Liver (tissue), 9 donors: ENCODE data around the gene BCL2. TPM values are rescaled to one million over a fixed set of nuclear protein-coding genes. Genes with fewer than 3 reads are reported as not detected.

Experiments
- DNase-seq: peaks from one replicate; pipeline ENCODE4 v3.0.0-alpha.2; 2017; ENCODE audit warnings: low spot score
- H3K27ac ChIP-seq, 2 donors: one replicate each; pipeline ENCODE4 v1.7.0; 2013; ENCODE audit warnings: inconsistent platforms in 2 of 2, low read length in 2 of 2, control low read depth in 1 of 2, low read depth in 1 of 2, mild to moderate bottlenecking in 1 of 2
- H3K27me3 ChIP-seq, 4 donors: one replicate each; pipeline versions ENCODE4 v1.6.1 to v1.7.0; 2013; ENCODE audit warnings: low read length in 3 of 4, inconsistent platforms in 1 of 4, mild to moderate bottlenecking in 1 of 4, moderate library complexity in 1 of 4; ENCODE audit not compliant: control insufficient read depth in 4 of 4, insufficient read depth in 4 of 4
- H3K36me3 ChIP-seq, 4 donors: one replicate each; pipeline versions ENCODE4 v1.6.1 to v1.7.0; 2013; ENCODE audit warnings: low read length in 3 of 4, mild to moderate bottlenecking in 3 of 4, low read depth in 1 of 4, moderate library complexity in 1 of 4; ENCODE audit not compliant: control insufficient read depth in 4 of 4, insufficient read depth in 3 of 4
- H3K4me1 ChIP-seq, 4 donors: one replicate each; pipeline versions ENCODE4 v1.6.1 to v1.7.0; 2013; ENCODE audit warnings: low read length in 3 of 4, mild to moderate bottlenecking in 3 of 4, moderate library complexity in 1 of 4; ENCODE audit not compliant: control insufficient read depth in 4 of 4, insufficient read depth in 4 of 4
- H3K4me3 ChIP-seq, 3 donors: one replicate each; pipeline versions ENCODE4 v1.6.1 to v1.7.0; 2013; ENCODE audit warnings: low read length in 3 of 3, control low read depth in 1 of 3, low read depth in 1 of 3, mild to moderate bottlenecking in 1 of 3
- H3K9ac ChIP-seq, 2 donors: one replicate each; pipeline ENCODE4 v1.7.0; 2013; ENCODE audit warnings: low read length in 2 of 2, mild to moderate bottlenecking in 2 of 2, moderate library complexity in 2 of 2, control low read depth in 1 of 2, low read depth in 1 of 2
- H3K9me3 ChIP-seq, 4 donors: one replicate each; pipeline versions ENCODE4 v1.6.1 to v1.7.0; 2013; ENCODE audit warnings: low read length in 3 of 4; ENCODE audit not compliant: control insufficient read depth in 4 of 4
- EGR1 ChIP-seq, 2 donors: IDR thresholded peaks; 2 replicates each; pipeline ENCODE4 v1.6.1; 2016 to 2018; ENCODE audit warnings: antibody characterized with exemption in 2 of 2, low read depth in 2 of 2
- FOXA1 ChIP-seq: IDR thresholded peaks from 2 replicates; pipeline ENCODE4 v1.6.1; 2016; ENCODE audit warnings: antibody characterized with exemption
- FOXA2 ChIP-seq: IDR thresholded peaks from 2 replicates; pipeline ENCODE4 v1.6.1; 2016; ENCODE audit warnings: antibody characterized with exemption
- GABPA ChIP-seq, 2 donors: IDR thresholded peaks in 1 of 2; conservative IDR thresholded peaks in 1 of 2; 2 replicates each; pipeline ENCODE4 v1.6.1; 2016; ENCODE audit warnings: antibody characterized with exemption in 2 of 2, mild to moderate bottlenecking in 1 of 2, moderate library complexity in 1 of 2
- HNF4G ChIP-seq: IDR thresholded peaks from 2 replicates; pipeline ENCODE4 v1.6.1; 2016; ENCODE audit warnings: antibody characterized with exemption
- JUND ChIP-seq, 2 donors: IDR thresholded peaks; 2 replicates each; pipeline ENCODE4 v1.6.1; 2016; ENCODE audit warnings: antibody characterized with exemption in 2 of 2
- MAX ChIP-seq: IDR thresholded peaks from 2 replicates; pipeline ENCODE4 v1.6.1; 2016; ENCODE audit warnings: antibody characterized with exemption
- RAD21 ChIP-seq, 2 donors: IDR thresholded peaks; 2 replicates each; pipeline ENCODE4 v1.6.1; 2016; ENCODE audit warnings: antibody characterized with exemption in 2 of 2, mild to moderate bottlenecking in 2 of 2
- REST ChIP-seq: IDR thresholded peaks from 2 replicates; pipeline ENCODE4 v1.6.1; 2016; ENCODE audit warnings: antibody characterized with exemption, mild to moderate bottlenecking
- SP1 ChIP-seq: IDR thresholded peaks from 2 replicates; pipeline ENCODE4 v1.6.1; 2018; ENCODE audit warnings: antibody characterized with exemption, mild to moderate bottlenecking
- YY1 ChIP-seq: IDR thresholded peaks from 2 replicates; pipeline ENCODE4 v1.6.1; 2016; ENCODE audit warnings: antibody characterized with exemption, mild to moderate bottlenecking
- WGBS: extraction: QIAGEN DNeasy Blood & Tissue Kit; methylation state at CpG from one replicate; pipeline ENCODE4 v1.1.7; 2013; 5-methylcytosine and 5-hydroxymethylcytosine counted together
- polyA plus RNA-seq, 2 donors: library from polyadenylated mRNA; stranded (reverse) in 1 of 2; unstranded in 1 of 2; fragments of 200-250 nt in 1 of 2; fragments of >200 nt in 1 of 2; fragmentation: Nextera tagmentation in 1 of 2; extraction: Ambion mirVana in 1 of 2; gene quantifications; one replicate each; pipeline versions ENCODE4 v1.2.1 to v1.2.3, GENCODE V29; 2013 to 2015
- total RNA-seq, 2 donors: library from RNA; depleted of rRNA; stranded (reverse); fragments of >200 nt; gene quantifications; one replicate each; pipeline ENCODE4 v1.2.3, GENCODE V29; 2014
- TF ChIP-seq, protein P1 (sequence below): fragments of 150-350 bp; IDR thresholded peaks from 2 replicates; pipeline ENCODE4 v1.5.1; 2017; ENCODE audit warnings: improper control_type of control experiment, low read depth, low read length; ENCODE audit not compliant: missing input control
- donor health status: healthy.
- donor health status: healthy.
- donor health status: healthy.
- donor health status: healthy.
- donor health status: healthy.

The BCL2 gene
- total and polyA plus RNA-seq, 4 donors = 0.40 to 3.9 (median 1.4) TPM

- Histone ChIP-seq H3K4me3 (no peak overlapping the region), H3K27me3 (no peaks in the 10 kb centered on the region), H3K9me3 (no peaks in the 10 kb centered on the region), H3K36me3 (no peaks in the 10 kb centered on the region), H3K9ac (no peak overlapping the region), H3K4me1 (no peaks in the 10 kb centered on the region), H3K27ac (no peak overlapping the region)
- no peak for DNase-seq
- no peak for TF ChIP-seq EGR1 (IDR thresholded peaks at IDR 0.05; ENCODE audit: low read depth in 2 of 2)
- no peak for TF ChIP-seq JUND (IDR thresholded peaks at IDR 0.05)
- WGBS = 81% methylated on average over 25 of the region's 25 CpGs
Measured at GRCh38 chr18:63177919-63178821, 141.4 kb downstream of the BCL2 start.

GRCh38 chr18:63177259-63177658, 142.3 kb downstream of the BCL2 start:
- Histone ChIP-seq H3K36me3 (no peaks in the 10 kb centered on the region), H3K9me3 (no peaks in the 10 kb centered on the region), H3K27me3 (no peaks in the 10 kb centered on the region), H3K9ac (no peak overlapping the region), H3K27ac (no peak overlapping the region), H3K4me1 (no peaks in the 10 kb centered on the region), H3K4me3 (no peak overlapping the region)
- 81% methylated on average over 6 of the region's 6 CpGs for whole genome bisulfite sequencing
- DNase-seq = no peak
- TF ChIP-seq GABPA (IDR thresholded peaks at IDR 0.05 in 1 of 2, conservative IDR thresholded peaks at IDR 0.05 in 1 of 2) = no peak
- no peak for TF ChIP-seq RAD21 (IDR thresholded peaks at IDR 0.05)
- TF ChIP-seq FOXA1 = no peak
- TF ChIP-seq FOXA2 = no peak
- no peak for TF ChIP-seq SP1
- TF ChIP-seq YY1 = no peak
- TF ChIP-seq EGR1 (IDR thresholded peaks at IDR 0.05; ENCODE audit: low read depth in 2 of 2) = no peak
- TF ChIP-seq MAX = no peak
- TF ChIP-seq, protein P1, sequence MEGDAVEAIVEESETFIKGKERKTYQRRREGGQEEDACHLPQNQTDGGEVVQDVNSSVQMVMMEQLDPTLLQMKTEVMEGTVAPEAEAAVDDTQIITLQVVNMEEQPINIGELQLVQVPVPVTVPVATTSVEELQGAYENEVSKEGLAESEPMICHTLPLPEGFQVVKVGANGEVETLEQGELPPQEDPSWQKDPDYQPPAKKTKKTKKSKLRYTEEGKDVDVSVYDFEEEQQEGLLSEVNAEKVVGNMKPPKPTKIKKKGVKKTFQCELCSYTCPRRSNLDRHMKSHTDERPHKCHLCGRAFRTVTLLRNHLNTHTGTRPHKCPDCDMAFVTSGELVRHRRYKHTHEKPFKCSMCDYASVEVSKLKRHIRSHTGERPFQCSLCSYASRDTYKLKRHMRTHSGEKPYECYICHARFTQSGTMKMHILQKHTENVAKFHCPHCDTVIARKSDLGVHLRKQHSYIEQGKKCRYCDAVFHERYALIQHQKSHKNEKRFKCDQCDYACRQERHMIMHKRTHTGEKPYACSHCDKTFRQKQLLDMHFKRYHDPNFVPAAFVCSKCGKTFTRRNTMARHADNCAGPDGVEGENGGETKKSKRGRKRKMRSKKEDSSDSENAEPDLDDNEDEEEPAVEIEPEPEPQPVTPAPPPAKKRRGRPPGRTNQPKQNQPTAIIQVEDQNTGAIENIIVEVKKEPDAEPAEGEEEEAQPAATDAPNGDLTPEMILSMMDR = no peak
- no peak for TF ChIP-seq JUND (IDR thresholded peaks at IDR 0.05)
- no peak for TF ChIP-seq HNF4G
- no peak for TF ChIP-seq REST
